ENCODE data around the gene RNF224. TPM values are rescaled to one million over a fixed set of nuclear protein-coding genes. Genes with fewer than 3 reads are reported as not detected.

Gene RNF224
- total RNA-seq, 1 donor from 2014 or later = not detected

GRCh38 chr9:137199411-137200121, 27.7 kb upstream of the RNF224 start:
- peak overlapping the region; percentile 44 for H3K4me3 ChIP-seq (ENCODE audit: low read depth, low read length)
- TF ChIP-seq CTCF (IDR thresholded peaks at IDR 0.05; ENCODE audit: insufficient read depth, low read length, poor library complexity, severe bottlenecking) = no peak
- H3K36me3 ChIP-seq (ENCODE audit: control insufficient read depth, insufficient read depth, low read length) = no peaks in the 10 kb centered on the region
- no peaks in the 10 kb centered on the region for H3K27me3 ChIP-seq (ENCODE audit: control insufficient read depth, insufficient read depth, low read length)
- no peak for DNase-seq (ENCODE audit: low read depth)

- DNase-seq (ENCODE audit: low read depth) = peak; percentile 93
- TF ChIP-seq CTCF (IDR thresholded peaks at IDR 0.05; ENCODE audit: insufficient read depth, low read length, poor library complexity, severe bottlenecking) = no peak
- peak within 1 kb of the TSS; percentile 79 for H3K4me3 ChIP-seq (ENCODE audit: low read depth, low read length)
- no peaks in the 10 kb centered on the region for H3K27me3 ChIP-seq (ENCODE audit: control insufficient read depth, insufficient read depth, low read length)
- H3K36me3 ChIP-seq (ENCODE audit: control insufficient read depth, insufficient read depth, low read length) = no peaks in the 10 kb centered on the region
Observed at GRCh38 chr9:137200311-137201204, 26.7 kb upstream of the RNF224 start, which contains the start of gene TPRN. Gene TPRN (minus strand): TSS chr9:137200741. CDS start chr9:137200711, 30 bp downstream.

GRCh38 chr9:137201205-137201868, 26.0 kb upstream of the RNF224 start:
- DNase-seq (ENCODE audit: low read depth) = no peak
- Histone ChIP-seq H3K36me3 (ENCODE audit: control insufficient read depth, insufficient read depth, low read length) (no peaks in the 10 kb centered on the region), H3K27me3 (ENCODE audit: control insufficient read depth, insufficient read depth, low read length) (no peaks in the 10 kb centered on the region), H3K4me3 (ENCODE audit: low read depth, low read length) (peak overlapping the region; percentile 79)
- no peak for TF ChIP-seq CTCF (IDR thresholded peaks at IDR 0.05; ENCODE audit: insufficient read depth, low read length, poor library complexity, severe bottlenecking)

GRCh38 chr9:137202966-137203365, 24.3 kb upstream of the RNF224 start:
- Histone ChIP-seq H3K27me3 (ENCODE audit: control insufficient read depth, insufficient read depth, low read length) (no peaks in the 10 kb centered on the region), H3K36me3 (ENCODE audit: control insufficient read depth, insufficient read depth, low read length) (no peaks in the 10 kb centered on the region), H3K4me3 (ENCODE audit: low read depth, low read length) (no peak overlapping the region)
- no peak for DNase-seq (ENCODE audit: low read depth)
- TF ChIP-seq CTCF (IDR thresholded peaks at IDR 0.05; ENCODE audit: insufficient read depth, low read length, poor library complexity, severe bottlenecking) = no peak

- DNase-seq (ENCODE audit: low read depth) = no peak
- TF ChIP-seq CTCF (IDR thresholded peaks at IDR 0.05; ENCODE audit: insufficient read depth, low read length, poor library complexity, severe bottlenecking) = no peak
- H3K27me3 ChIP-seq (ENCODE audit: control insufficient read depth, insufficient read depth, low read length) = no peaks in the 10 kb centered on the region
- H3K4me3 ChIP-seq (ENCODE audit: low read depth, low read length) = peak overlapping the region; percentile 98
- no peaks in the 10 kb centered on the region for H3K36me3 ChIP-seq (ENCODE audit: control insufficient read depth, insufficient read depth, low read length)
Observed at GRCh38 chr9:137204731-137205125, 22.6 kb upstream of the RNF224 start.

Measured in kidney epithelial cell (primary cell).